Measurements from ENCODE around the gene TNFSF15. TPM values are rescaled to one million over a fixed set of nuclear protein-coding genes. Genes with fewer than 3 reads are reported as not detected.

Gene TNFSF15
- total and polyA plus RNA-seq, 2 donors (not counting 3 experiments of a cell fraction or from before 2014, with no cell fraction given) = 8.4 to 14.3 TPM

DNA sequence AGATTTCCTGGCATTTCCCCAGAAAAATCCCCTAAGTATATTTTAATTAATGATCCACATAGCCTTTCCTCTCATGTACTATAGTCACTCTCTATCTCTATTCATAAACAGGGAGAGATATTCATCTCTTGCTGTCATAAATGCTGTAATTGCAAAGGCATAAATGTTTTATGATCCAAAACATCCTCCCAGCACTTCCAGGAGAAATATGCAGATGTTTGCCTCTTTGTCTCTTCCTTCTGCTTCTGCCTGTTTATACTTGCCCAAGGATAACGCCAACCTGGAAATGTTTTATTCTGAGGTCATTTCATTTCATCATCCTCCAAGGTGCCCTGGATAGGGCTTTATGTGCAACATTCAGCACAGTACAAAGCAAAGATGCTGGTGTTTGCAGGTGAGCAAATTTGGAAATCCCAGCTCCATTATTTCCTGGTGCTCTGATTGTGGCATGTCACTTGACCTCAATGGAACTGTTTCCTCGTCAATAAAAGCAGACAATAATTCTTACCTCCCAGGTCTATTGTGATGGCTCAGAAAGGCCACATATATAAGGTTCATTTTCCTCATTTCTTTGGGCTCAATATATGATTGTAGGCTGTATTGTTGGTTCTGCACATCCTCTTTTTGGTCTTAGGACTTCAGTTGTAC, 6.9 kb downstream of the TNFSF15 start:
- FAIRE-seq (peak; percentile 62), DNase-seq (ENCODE audit: low read depth, low spot score) (no peak)
- ChIA-PET POLR2A (no interaction called here), CTCF (interaction anchor here (1.0 kb wide), 1 partner anchor 108 kb away, joined by 3 read pairs; no protein-coding TSS in a partner anchor)
- H2AFZ ChIP-seq (ENCODE audit: low read depth, low read length) = no peak overlapping the region
- H3K4me1 ChIP-seq (ENCODE audit: control insufficient read depth, extremely low read depth, insufficient read depth, low read length) = peaks cover 12% of the 10 kb centered on the region
- intact Hi-C loops (cut with micrococcal nuclease) (no loop called here), dilution Hi-C loops (cut with MboI; ENCODE audit: extremely low pct_ligation_motif_present, low sequenced_read_pairs) (no loop called here)
- H3K4me2 ChIP-seq (ENCODE audit: insufficient read depth, low read length) = no peak overlapping the region
- peaks cover 0 to 2% of the 10 kb centered on the region in 2 experiments for H3K36me3 ChIP-seq (ENCODE audit: control insufficient read depth in 2 of 2, extremely low read depth in 1 of 2, insufficient read depth in 2 of 2, low read length in 2 of 2)
- no peak for TF ChIP-seq MYC (IDR thresholded peaks at IDR 0.05; ENCODE audit: low read depth, low read length)
- TF ChIP-seq, protein P1, sequence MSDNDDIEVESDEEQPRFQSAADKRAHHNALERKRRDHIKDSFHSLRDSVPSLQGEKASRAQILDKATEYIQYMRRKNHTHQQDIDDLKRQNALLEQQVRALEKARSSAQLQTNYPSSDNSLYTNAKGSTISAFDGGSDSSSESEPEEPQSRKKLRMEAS (IDR thresholded peaks at IDR 0.05; ENCODE audit: insufficient read depth, insufficient read length) = no peak
- TF ChIP-seq POLR2A (IDR thresholded peaks at IDR 0.05; ENCODE audit: low read depth, low read length) = no peak
- H3K9me1 ChIP-seq (replicated peaks; ENCODE audit: control insufficient read depth, extremely low read depth, insufficient read depth, low read length) = no peaks in the 10 kb centered on the region
- no peaks in the 10 kb centered on the region for H4K20me1 ChIP-seq (replicated peaks; ENCODE audit: control insufficient read depth, extremely low read depth, insufficient read depth, low read length)
- H3K9ac ChIP-seq (replicated peaks; ENCODE audit: extremely low read depth, insufficient read depth, low read length) = no peak overlapping the region
- no peak overlapping the region for H3K27ac ChIP-seq (ENCODE audit: insufficient read depth, low read depth, low read length)
- no peaks in the 10 kb centered on the region for H3K79me2 ChIP-seq (ENCODE audit: control insufficient read depth, insufficient read depth, low read length)
- no peaks in the 10 kb centered on the region for H3K27me3 ChIP-seq (ENCODE audit: control insufficient read depth in 2 of 2, insufficient read depth in 2 of 2, low read length in 2 of 2)
- no TSS peak for BruUV-seq (replicated peaks)
- H3K4me3 ChIP-seq (replicated peaks in 1 of 3; ENCODE audit: insufficient read depth in 1 of 3, low read depth in 1 of 3, low read length in 3 of 3) = no peak overlapping the region
- no peaks in the 10 kb centered on the region for H3K9me3 ChIP-seq (replicated peaks; ENCODE audit: control insufficient read depth, insufficient read depth, low read length)

DNA sequence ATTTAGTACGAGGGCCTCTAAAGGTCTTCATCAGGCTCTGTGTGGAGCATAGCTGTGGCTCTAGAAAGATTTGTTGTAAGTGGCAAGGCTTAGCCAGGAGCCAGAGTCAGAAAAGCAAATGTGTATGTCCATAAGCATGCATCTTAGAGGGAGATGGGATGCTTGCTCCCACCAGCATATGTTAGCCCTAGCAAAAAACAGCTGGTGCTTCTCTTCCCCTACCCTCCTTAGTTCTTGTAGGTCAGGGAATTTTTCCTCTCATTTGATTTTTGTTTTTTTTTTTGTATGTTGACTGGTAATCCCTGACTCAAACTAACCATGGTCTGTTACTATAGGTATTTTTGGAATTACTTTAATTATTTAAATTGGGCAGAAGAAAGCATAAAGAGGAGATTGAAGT, 7.7 kb downstream of the TNFSF15 start:
- intact Hi-C loops (cut with micrococcal nuclease) = no loop called here
- TF ChIP-seq POLR2A (IDR thresholded peaks at IDR 0.05; ENCODE audit: low read depth, low read length) = no peak
- H3K79me2 ChIP-seq (ENCODE audit: control insufficient read depth, insufficient read depth, low read length) = no peaks in the 10 kb centered on the region
- dilution Hi-C loops (cut with MboI; ENCODE audit: extremely low pct_ligation_motif_present, low sequenced_read_pairs) = no loop called here
- H3K9me1 ChIP-seq (replicated peaks; ENCODE audit: control insufficient read depth, extremely low read depth, insufficient read depth, low read length) = no peaks in the 10 kb centered on the region
- H3K27ac ChIP-seq (ENCODE audit: insufficient read depth, low read depth, low read length) = no peak overlapping the region
- H3K4me1 ChIP-seq (ENCODE audit: control insufficient read depth, extremely low read depth, insufficient read depth, low read length) = peaks cover 4% of the 10 kb centered on the region
- no peak overlapping the region for H3K4me3 ChIP-seq (replicated peaks in 1 of 3; ENCODE audit: insufficient read depth in 1 of 3, low read depth in 1 of 3, low read length in 3 of 3)
- no peaks in the 10 kb centered on the region for H3K27me3 ChIP-seq (ENCODE audit: control insufficient read depth in 2 of 2, insufficient read depth in 2 of 2, low read length in 2 of 2)
- DNase-seq (ENCODE audit: low read depth, low spot score) = no peak
- H3K4me2 ChIP-seq (ENCODE audit: insufficient read depth, low read length) = no peak overlapping the region
- no TSS peak for BruUV-seq (replicated peaks)
- no peak overlapping the region for H2AFZ ChIP-seq (ENCODE audit: low read depth, low read length)
- peaks cover 0 to 2% of the 10 kb centered on the region in 2 experiments for H3K36me3 ChIP-seq (ENCODE audit: control insufficient read depth in 2 of 2, extremely low read depth in 1 of 2, insufficient read depth in 2 of 2, low read length in 2 of 2)
- POLR2A ChIA-PET = no interaction called here
- no peak for FAIRE-seq
- H3K9me3 ChIP-seq (replicated peaks; ENCODE audit: control insufficient read depth, insufficient read depth, low read length) = no peaks in the 10 kb centered on the region
- no peak overlapping the region for H3K9ac ChIP-seq (replicated peaks; ENCODE audit: extremely low read depth, insufficient read depth, low read length)
- H4K20me1 ChIP-seq (replicated peaks; ENCODE audit: control insufficient read depth, extremely low read depth, insufficient read depth, low read length) = no peaks in the 10 kb centered on the region
- CTCF ChIA-PET = no interaction called here
